HepG2 (cell line): ENCODE data around the gene ECE2.
A peak's percentile ranks its signal among the peaks of the same experiment; 100 is the strongest.

Source experiments
- CTCF ChIP-seq: sonication (generic); formaldehyde crosslinking; IDR thresholded peaks from 2 replicates; pipeline ENCODE4 v1.5.0; 2020; ENCODE audit warnings: mild to moderate bottlenecking, missing genetic modification reagents, moderate library complexity
- GABPA ChIP-seq, 2 experiments: IDR thresholded peaks; 2 replicates each; pipeline ENCODE4 v1.6.1; 2011 to 2016; ENCODE audit warnings: low read depth in 2 of 2, low read length in 1 of 2, missing biosample characterization in 1 of 2, missing genetic modification characterization in 1 of 2
- MAFG ChIP-seq: sonication (generic); formaldehyde crosslinking; IDR thresholded peaks from 2 replicates; pipeline ENCODE4 v1.5.1; 2020; ENCODE audit warnings: mild to moderate bottlenecking, missing genetic modification reagents
- POLR2A ChIP-seq, 2 experiments: IDR thresholded peaks; 2 replicates each; pipeline ENCODE4 v1.6.1; 2011; ENCODE audit warnings: low read depth in 2 of 2, low read length in 2 of 2, mild to moderate bottlenecking in 1 of 2, moderate library complexity in 1 of 2; ENCODE audit not compliant: insufficient read depth in 1 of 2
- YY1 ChIP-seq: IDR thresholded peaks from 2 replicates; pipeline ENCODE4 v1.6.1; 2011; ENCODE audit warnings: low read length, low read depth, moderate library complexity, mild to moderate bottlenecking; ENCODE audit not compliant: insufficient read depth, insufficient replicate concordance
- ZBTB7A ChIP-seq: sonication (generic); formaldehyde crosslinking; IDR thresholded peaks from 2 replicates; pipeline ENCODE4 v1.8.0; 2022; ENCODE audit warnings: mild to moderate bottlenecking, missing genetic modification reagents

- TF ChIP-seq CTCF (CRISPR knock-in tag) (no peak), YY1 (no peak), MAFG (CRISPR knock-in tag) (no peak), POLR2A (IDR thresholded peaks at IDR 0.05; ENCODE audit: insufficient read depth in 1 of 2, low read depth in 2 of 2, low read length in 2 of 2) (peak; percentile 37; a peak in 3 of 4 replicates), GABPA (IDR thresholded peaks at IDR 0.05; ENCODE audit: low read depth, low read length) (peak; percentile 29; the same call in 1 of the 2 replicates), GABPA (CRISPR knock-in tag; IDR thresholded peaks at IDR 0.05; ENCODE audit: low read depth) (no peak), ZBTB7A (no peak; the same call in 1 of the 2 replicates)
These were observed 39.1 kb downstream of the ECE2 start for GRCh38 chr3:184314700-184315542.
